Fibroblast of peridontal ligament (primary cell): ENCODE data around the gene VRK1.
"Not testable (repeated sequence)": the region's sequence is repeated elsewhere in the genome, so short reads cannot be mapped to it uniquely, and the experiment has no call there.

ENCODE experiments used
- DNase-seq: peaks from one replicate; pipeline ENCODE4 v3.0.0-alpha.2; 2010; ENCODE audit errors: extremely low read depth

Gene VRK1, protein sequence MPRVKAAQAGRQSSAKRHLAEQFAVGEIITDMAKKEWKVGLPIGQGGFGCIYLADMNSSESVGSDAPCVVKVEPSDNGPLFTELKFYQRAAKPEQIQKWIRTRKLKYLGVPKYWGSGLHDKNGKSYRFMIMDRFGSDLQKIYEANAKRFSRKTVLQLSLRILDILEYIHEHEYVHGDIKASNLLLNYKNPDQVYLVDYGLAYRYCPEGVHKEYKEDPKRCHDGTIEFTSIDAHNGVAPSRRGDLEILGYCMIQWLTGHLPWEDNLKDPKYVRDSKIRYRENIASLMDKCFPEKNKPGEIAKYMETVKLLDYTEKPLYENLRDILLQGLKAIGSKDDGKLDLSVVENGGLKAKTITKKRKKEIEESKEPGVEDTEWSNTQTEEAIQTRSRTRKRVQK

DNA sequence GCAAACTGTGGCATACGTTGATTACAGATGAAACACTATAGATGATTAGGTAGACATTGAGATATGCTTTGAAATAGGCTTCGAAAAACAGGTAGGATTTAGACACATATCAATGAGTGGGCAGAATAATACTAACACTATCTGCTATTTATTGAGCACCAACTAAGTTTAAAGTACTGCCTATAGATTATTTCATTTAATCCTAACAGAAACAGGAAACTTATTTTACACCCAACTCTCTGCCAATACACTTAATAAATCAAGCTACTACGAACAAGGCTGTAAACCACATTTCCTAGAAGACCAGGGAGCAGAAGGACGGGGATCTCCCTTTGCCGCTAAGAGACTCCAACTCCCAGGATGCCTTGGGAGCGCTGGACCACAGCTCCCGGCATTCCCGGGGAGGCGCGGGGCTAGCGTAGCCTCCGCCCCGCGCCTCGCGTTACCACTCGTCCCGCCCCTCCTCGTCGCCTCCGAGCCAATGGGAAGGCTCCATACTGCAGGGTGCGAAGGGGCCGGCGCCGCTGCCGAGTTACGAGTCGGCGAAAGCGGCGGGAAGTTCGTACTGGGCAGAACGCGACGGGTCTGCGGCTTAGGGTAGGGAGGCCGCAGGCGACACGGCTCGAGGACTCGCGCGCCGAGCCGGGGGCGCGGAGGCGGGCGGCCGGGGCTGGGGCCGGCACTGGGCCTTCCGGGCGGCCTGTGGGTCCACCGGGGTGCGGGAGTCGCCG, at the start of gene VRK1:
VRK1 (plus strand) TSS at position 532 of the 731 bp plus-strand sequence. CDS start 36,090 bp downstream, outside the sequence.
- DNase-seq, result peak; percentile 95

DNA sequence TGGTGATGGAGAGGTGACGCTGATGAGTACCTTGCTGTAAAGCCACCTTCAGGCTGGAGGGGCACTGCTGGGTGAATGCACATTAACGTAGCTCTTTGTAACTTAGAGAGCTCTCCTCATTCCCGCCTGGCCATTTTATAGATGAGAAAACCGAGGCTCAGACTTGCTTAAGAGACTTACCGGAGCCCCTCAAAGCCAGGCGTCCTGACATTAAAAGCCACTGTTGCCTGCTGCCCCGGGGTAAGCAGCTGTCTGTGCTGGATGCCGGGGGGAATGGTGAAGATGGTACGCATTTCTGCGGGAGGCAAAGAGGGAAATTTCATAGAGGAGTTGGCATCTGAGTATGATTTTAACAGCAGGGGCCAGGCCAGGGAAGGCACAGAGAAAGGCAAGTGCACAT, 49.6 kb upstream of the VRK1 start:
- no peak for DNase-seq

DNA sequence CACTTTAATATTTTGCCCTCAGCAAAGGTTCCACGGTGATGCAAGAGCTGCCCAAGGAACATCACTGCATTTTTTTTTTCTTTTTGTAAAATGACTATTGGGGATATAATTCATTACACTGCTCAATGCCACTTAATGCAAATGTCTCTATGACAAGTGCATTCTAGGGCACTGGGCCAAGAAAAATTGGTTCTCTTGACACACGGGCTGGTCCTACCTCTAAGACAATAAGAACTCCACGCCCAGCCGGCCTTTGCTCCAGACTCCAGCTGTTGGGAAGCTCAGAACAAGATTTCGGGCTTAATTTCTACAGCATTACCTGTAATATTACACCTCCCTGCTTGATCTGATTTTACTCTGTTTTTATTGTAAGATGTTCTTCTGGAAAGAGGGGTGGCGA, 48.8 kb upstream of the VRK1 start:
- no peak for DNase-seq

DNA sequence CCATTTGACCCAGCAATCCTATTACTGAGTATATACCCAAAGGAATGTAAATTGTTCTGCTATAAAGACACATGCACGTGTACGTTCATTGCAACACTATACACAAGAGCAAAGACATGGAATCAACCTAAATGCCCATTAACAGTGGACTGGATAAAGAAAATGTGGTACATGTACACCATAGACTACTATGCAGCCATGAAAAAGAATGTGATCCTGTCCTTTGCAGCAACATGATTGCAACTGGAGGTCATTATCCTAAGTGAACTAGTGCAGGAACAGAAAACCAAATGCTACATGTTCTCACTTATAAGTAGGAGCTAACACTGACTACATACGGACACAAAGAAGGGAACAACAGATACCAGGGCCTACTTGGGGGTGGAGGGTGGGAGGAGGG, 45.7 kb upstream of the VRK1 start:
- no peak for DNase-seq

DNA sequence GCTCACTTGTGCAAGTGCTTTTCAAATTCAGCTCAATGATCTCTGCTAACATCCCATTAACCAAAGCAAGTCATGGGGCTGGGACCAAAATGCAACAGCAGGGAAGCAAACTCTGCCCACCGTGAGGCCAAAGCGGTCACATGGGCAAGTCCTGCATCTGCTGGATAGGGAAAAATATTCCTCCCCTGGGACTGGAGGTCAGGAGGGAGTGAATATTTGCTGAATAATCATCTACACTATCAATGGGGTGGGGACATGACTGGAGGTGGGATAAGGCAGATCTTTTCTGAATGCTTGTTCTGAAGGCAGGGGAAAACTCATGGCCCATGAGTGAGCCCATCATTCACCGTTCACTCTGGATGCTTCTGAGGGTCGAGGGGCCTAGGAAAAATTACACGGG, 45.1 kb upstream of the VRK1 start:
- DNase-seq, result no peak

DNA sequence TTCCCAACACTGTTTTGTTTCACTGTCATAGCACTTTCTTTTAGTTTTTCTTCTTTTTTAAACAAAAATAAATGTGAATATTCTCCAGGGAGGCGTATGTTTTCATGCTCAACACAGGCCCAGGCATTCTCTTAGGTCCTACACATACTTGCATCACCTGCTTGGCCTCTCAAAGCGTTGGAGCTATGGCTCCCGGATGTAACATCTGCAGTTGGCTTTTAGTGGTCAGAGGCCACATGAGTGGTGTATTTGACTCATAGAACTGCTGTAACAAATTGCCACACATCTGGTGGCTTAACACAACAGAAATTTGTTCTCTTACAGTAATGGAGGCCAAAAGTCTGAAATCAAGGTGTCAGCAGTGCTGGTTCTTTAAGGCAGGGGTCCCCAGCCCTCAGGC, 44.6 kb upstream of the VRK1 start:
- no peak for DNase-seq

DNA sequence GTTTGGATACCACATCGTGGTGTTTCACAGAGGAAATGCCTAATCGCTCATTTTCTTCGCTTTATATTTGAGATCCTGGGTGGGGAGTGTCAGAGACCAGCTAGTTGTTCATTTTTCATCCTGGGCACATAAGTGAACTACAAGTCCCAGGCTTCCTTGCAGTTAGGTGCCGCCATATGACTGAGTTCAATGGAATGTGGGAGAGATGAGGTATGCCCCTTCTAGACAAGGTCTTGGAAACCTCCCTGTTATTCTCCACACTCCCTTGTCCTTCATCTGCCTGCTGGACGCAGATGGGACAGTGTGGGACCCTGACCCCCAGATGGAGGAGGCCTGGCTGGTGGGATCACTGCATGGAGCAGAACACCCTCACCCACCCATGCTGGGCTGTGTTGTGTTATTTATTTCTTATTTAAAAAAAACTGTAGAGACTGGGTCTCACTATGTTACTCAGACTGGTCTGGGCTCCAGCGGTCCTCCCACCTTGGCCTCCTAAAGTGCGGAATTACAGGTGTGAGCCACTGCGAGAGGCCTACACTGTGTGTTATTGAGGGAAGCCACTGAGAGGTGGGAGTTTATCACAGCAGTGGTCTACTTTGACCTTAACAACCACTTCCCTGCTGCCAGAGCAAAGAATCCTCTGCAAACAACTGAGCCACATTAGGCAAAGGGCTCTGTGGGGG, 42.9 kb upstream of the VRK1 start:
- no peak for DNase-seq

DNA sequence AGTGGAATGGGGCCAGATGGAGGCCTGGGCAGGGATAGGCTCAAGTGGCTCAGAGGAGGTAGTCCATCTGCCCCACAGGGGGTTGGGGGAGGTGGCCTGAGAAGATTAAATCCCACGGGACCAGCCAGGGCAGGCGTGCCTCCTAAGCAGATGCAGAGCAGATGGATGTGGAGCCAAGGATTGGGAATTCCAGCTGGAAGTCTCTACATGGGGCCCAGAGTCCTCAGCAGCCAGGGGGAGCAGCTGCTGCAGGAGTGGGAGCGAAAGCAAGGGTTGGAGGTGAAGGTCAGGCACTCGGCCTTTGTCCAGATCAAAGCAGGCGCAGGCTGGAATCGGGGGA, 42.4 kb upstream of the VRK1 start:
- no peak for DNase-seq

DNA sequence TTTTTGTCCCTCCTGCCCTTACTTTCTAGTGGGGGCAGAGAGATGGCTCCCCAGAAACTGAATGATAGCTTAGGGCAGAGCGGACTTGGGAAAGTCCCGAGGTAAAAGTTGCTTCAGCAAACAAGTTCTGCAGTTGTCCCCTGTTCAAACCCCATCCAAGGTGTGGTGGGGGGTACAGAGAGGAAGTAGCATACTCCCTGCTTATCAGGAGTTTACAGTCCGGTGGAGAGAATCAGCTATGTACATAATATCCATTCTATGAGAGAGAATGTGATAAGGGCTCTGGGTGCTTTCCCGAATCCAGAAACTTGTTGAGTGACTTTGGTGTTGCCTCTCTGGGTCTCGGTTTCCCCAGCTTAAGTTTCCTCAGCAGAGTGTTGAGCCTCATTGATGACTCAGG, 40.4 kb upstream of the VRK1 start:
- DNase-seq, result no peak

DNA sequence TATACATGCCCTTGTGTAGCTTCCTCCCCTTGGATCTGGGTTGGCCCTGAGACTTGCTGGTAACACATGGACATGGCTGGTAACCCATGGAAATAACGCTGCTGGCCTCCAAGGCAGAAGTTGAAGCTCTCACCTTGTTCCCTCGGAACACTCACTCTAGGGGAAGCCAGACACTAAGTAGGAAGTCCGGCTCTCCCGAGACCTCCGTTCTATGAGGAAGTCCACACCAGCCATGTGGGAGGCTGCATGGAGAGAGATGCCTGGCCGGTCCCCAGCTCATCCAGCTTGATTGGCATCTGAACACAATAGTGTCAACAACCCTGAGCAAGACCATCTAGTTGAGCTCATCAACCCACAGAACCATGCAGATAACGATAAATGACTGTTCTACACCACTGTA, 39.7 kb upstream of the VRK1 start:
- no peak for DNase-seq

DNA sequence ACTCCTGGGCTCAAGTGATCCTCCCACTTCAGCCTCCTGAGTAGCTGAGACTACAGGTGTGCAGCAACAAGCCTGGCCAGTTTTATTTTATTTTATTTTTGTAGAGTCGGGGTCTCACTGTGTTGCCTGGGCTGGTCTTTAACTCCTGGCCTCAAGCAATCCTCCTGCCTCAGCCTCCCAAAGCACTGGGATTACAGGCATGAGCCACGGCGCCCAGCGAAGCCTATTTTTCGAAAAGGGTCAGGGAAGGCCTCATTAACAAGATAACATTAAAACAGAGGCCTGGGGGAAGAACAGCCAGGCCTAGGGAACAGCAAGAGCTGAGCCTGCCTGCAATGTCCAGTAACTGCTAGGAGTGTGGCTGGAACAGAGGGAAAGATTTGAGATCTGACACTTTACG, 36.1 kb upstream of the VRK1 start:
- DNase-seq, result no peak

DNA sequence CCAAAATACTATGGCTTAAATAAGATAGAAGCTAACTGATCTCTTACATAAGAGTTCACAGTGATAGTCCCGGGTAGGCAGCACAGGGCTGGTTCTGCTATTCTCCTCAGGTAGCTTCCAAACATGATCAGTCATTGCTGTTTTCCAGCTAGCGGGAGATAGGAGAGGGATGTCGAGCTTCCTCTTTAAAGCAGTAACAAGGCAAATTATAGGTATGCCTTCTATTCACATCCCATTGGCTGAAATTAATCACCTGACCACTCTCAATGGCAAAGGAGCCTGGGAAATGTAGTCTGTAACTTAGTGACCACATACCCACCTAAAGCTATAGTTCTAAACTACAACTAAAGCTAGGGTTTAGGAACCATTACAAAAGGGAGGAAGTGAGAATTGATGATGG, 34.5 kb upstream of the VRK1 start:
- peak; percentile 34 for DNase-seq

DNA sequence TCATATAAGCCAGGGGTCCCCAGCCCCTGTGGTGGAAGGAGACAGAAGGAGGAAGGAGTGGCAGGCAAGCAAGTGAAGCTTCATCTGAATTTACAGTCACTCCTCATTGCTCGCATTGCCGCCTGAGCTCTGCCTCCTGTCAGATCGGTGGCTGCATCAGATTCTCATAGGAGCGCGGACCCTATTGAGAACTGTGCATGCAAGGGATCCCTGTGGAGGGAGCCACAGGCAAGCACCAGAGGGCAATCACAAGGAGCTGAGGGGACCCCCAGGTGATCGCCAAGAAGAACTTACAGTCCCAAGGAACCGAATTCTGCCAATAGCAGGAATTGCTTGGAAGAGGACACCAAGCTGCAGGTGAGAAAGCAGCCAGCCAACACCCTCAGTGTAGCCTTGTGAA, 33.2 kb upstream of the VRK1 start:
- no peak for DNase-seq

DNA sequence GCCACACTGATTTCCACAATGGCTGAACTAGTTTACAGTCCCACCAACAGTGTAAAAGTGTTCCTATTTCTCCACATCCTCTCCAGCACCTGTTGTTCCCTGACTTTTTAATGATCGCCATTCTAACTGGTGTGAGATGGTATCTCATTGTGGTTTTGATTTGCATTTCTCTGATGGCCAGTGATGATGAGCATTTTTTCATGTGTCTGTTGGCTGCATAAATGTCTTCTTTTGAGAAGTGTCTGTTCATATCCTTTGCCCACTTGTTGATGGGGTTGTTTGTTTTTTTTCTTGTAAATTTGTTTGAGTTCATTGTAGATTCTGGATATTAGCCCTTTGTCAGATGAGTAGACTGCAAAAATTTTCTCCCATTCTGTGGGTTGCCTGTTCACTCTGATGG, 32.0 kb upstream of the VRK1 start:
- DNase-seq, result not testable (repeated sequence)

DNA sequence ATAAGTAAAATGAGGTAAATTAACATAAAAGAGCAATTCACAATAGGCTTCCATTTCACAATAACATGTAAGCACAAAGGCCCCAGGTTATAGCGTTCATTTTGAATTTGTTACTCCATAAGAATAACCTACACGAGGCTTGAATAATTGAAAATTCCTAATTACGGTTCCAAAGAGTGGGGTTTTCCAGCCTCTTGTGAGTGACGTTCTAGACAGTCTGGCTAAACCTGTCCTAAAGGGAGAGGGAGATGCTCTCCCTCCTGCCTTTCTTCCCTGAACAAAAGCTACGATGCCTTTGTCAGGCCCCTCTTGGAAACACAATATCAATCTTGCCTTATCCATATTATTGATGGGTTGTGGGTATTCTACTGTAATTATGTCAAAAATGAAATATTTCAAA, 24.3 kb upstream of the VRK1 start:
- no peak for DNase-seq

DNA sequence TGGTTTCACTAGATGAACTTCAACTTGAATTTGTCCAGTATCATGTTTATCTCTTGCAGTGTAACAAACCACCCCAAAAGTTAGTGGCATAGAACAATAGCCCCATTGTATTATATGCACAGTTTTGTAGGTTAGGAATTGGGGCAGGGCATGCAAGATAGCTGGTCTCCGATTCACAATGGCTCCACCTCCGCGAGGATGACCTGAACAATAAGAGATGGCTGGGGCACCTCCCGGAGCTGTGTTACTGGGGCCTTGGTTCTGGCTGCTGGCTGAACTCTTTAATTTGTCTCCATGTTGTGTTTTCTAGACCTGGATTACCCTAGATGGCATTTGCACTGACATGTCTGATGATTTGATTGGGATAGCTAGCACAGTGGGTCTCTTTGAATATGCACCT, 20.4 kb upstream of the VRK1 start:
- no peak for DNase-seq

DNA sequence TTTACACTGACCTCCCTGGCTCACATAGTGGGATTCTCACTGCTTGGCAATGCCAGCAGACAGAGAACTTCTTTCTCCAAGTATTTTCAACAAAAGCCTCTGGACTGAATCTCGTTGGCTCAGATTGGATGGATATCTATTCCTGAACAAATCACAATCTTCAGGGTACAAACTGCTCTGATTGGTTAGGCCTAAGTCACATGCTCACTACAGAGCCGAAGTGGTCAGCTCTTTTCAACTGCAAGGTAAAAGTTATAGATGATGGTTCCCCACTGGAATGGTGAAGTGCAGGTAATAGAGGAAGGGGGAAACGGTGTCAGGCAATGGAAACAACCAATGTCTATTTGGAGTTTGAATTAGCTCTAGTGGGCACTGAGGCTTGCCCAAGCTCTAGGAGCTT, 16.7 kb upstream of the VRK1 start:
- no peak for DNase-seq

DNA sequence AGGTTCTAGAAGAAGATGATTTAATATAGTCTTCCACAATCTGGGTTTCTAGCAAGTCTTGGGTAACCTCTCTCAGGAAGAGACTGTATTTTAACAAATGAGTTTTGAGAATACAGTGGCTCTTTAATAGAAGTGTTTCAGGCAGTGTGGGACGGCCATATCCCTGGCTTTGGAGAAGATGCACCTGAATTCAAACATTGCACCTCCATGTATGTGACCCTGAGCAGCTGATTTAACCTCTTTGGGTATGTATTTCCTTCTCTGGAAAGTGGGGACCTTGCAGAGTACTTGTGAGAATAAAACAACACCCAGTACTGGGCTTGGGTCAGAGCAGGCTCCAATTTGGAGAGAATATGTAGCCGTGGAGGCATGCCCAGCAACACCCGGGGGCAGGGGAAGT, 15.8 kb upstream of the VRK1 start:
- no peak for DNase-seq

DNA sequence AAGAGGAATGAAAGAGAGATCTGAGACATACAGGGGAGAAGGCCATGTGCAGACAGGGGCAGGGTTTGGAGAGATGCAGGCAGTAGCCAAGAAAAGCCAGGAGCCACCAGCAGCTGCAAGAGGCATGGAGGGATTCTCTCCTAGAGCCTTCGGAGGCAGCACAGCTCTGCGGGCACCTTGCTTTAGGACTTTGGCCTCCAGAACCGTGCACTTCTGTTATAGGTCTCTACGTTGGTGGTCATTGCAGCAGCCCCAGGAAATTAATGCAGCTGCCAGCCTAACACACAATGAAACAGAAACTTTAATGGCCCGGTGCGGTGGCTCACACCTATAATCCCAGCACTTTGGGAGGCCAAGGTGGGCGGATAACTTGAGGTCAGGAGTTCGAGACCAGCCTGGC, 14.7 kb upstream of the VRK1 start:
- DNase-seq, result no peak

DNA sequence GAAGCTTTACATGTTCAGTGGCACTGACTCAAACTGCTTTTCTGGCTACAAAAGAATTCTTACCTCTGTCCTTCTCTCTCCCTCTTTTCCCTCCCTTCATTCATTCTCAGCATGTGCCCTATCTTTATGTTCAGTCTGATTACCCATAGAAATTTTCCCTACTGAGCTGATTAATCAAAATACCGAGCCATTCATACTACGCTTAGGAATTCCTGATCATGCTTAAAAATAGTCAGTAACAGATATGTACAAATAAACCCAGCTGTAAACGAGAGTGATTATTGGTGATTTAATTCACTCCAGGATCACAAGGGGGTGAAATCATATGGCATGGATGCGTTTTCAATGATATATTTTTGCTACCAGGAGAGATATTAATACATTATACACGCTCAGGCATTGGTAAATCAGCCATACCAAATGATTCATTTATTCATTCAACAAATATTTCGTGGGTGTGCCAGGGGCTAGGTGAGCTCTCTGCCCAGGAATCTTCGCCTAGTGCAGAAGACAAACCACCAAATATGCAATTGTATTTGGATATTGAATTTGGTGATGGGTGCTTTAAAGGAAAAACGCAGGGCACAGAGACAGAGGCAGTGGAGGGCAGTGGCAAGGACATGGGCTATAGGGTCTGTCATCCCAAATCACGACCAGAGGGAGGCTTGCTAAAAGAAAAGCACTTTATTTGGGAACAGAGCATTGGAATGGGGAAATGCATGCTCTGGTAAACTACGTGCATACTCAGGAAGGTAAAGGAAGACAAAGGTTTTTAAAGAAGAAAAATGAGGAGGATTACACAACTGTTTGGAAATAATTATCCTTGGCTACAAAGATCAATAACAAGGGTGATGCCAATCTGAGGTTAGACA, 13.9 kb upstream of the VRK1 start:
- no peak for DNase-seq

DNA sequence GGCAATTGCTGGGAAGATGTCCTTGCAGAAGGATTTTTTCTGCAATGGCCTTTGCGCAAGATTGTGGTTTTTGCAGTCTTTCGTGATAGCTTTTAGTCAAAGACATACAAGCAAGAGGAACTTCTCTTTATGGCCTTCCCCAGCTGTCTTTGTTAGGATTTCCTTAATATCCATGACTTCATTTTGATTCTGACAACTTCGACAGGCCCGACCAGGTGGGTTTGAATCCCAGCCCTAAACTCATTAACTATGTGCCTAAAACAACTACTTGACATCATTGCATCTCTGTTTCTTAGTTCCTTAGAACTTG, 13.3 kb upstream of the VRK1 start:
- DNase-seq, result peak; percentile 15

DNA sequence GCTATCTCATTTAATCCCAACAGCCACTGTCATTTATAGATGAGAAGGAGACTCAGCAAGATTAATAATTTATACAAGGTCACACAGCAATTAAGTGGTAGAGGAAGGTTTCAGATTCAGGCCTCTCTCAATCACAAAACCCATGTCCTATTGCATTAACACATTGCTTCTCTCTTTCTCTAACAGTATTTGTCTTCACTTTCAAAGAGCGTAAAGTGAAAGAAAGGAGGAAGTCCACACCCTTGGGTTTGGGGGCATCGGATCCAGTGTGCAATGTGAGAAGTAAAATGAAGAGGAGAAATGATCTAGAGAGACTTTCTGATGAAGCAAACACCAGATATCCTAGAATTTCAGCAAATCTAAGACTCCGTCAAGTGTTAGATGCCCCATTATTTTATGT, 7.0 kb upstream of the VRK1 start:
- DNase-seq, result no peak
